NAMALWA (cell line): ENCODE measurements around the gene STIM1.
"Not testable (repeated sequence)": the region's sequence is repeated elsewhere in the genome, so short reads cannot be mapped to it uniquely, and the experiment has no call there.

Source experiments
- DNase-seq: peaks from one replicate; pipeline ENCODE4 v3.0.0-alpha.2; 2015; ENCODE audit warnings: low spot score

Gene STIM1

GRCh38 chr11:3854977-3855807 is at the start of gene STIM1:
Gene STIM1, plus strand, starts transcription at chr11:3855664. Its CDS starts 607 bp downstream, at chr11:3856271.
- peak; percentile 97 for DNase-seq

GRCh38 chr11:3807909-3808860 is 47.3 kb upstream of the STIM1 start, which contains the start of gene PGAP2:
Gene PGAP2, plus strand, starts transcription at chr11:3808560. Its CDS starts 2,700 bp downstream, at chr11:3811260.
- DNase-seq: peak; percentile 60

- peak; percentile 72 for DNase-seq
Observed at GRCh38 chr11:3808861-3809623, 46.4 kb upstream of the STIM1 start.

GRCh38 chr11:3809624-3809928 is 45.9 kb upstream of the STIM1 start:
- DNase-seq: no peak

GRCh38 chr11:3810446-3810845 is 45.0 kb upstream of the STIM1 start:
- DNase-seq: no peak

GRCh38 chr11:3810951-3811350 is 44.5 kb upstream of the STIM1 start:
- no peak for DNase-seq

GRCh38 chr11:3814832-3815231 is 40.6 kb upstream of the STIM1 start:
- DNase-seq: not testable (repeated sequence)

- DNase-seq: no peak
Observed at GRCh38 chr11:3815845-3816244, 39.6 kb upstream of the STIM1 start.

GRCh38 chr11:3816673-3817072 is 38.8 kb upstream of the STIM1 start:
- no peak for DNase-seq

GRCh38 chr11:3817181-3817800 is 38.2 kb upstream of the STIM1 start:
- no peak for DNase-seq

GRCh38 chr11:3820971-3821370 is 34.5 kb upstream of the STIM1 start:
- DNase-seq: no peak

GRCh38 chr11:3822312-3822711 is 33.2 kb upstream of the STIM1 start:
- no peak for DNase-seq

GRCh38 chr11:3823303-3823702 is 32.2 kb upstream of the STIM1 start:
- no peak for DNase-seq

- no peak for DNase-seq
Observed at GRCh38 chr11:3823762-3824506, 31.5 kb upstream of the STIM1 start.

GRCh38 chr11:3824714-3825472 is 30.6 kb upstream of the STIM1 start:
- peak; percentile 89 for DNase-seq

- no peak for DNase-seq
Observed at GRCh38 chr11:3825473-3826154, 29.9 kb upstream of the STIM1 start.

- no peak for DNase-seq
Observed at GRCh38 chr11:3826721-3827120, 28.7 kb upstream of the STIM1 start.

GRCh38 chr11:3827434-3828186 is 27.9 kb upstream of the STIM1 start:
- DNase-seq: no peak

GRCh38 chr11:3830088-3830487 is 25.4 kb upstream of the STIM1 start:
- DNase-seq: no peak
